GM23338 (cell line): Measurements from ENCODE around the gene NCAPD3. TPM values are rescaled to one million over a fixed set of nuclear protein-coding genes. Genes with fewer than 3 reads are reported as not detected.

Experiments
- ATAC-seq: fragments of 200-7000 bp; cut with Tn5 transposase; 3 replicates; pipeline ENCODE4 v1.9.1; 2020
- DNase-seq: peaks from one replicate; pipeline ENCODE4 v3.0.0-alpha.2; 2015; ENCODE audit warnings: low spot score
- H2AFZ ChIP-seq: fragments of 200-600 bp; sonication (generic); 2 replicates; pipeline ENCODE4 v1.8.0; 2016; ENCODE audit warnings: antibody characterized with exemption, mild to moderate bottlenecking, moderate library complexity
- H3F3A ChIP-seq: fragments of 200-600 bp; sonication (generic); replicated peaks from 2 replicates; pipeline ENCODE4 v1.8.0; 2017; ENCODE audit warnings: antibody characterized with exemption, mixed run types, low read depth
- H3K27ac ChIP-seq: fragments of 200-600 bp; sonication (generic); 2 replicates; pipeline ENCODE4 v1.6.1; 2016; ENCODE audit warnings: low read depth
- H3K27me3 ChIP-seq: fragments of 200-600 bp; sonication (generic); 2 replicates; pipeline ENCODE4 v1.8.0; 2016; ENCODE audit warnings: mild to moderate bottlenecking, mixed run types, moderate library complexity; ENCODE audit not compliant: insufficient read depth
- H3K36me3 ChIP-seq: fragments of 200-600 bp; sonication (generic); 2 replicates; pipeline ENCODE4 v1.8.0; 2016; ENCODE audit warnings: mild to moderate bottlenecking; ENCODE audit not compliant: insufficient read depth
- H3K4me1 ChIP-seq: fragments of 200-600 bp; sonication (generic); 2 replicates; pipeline ENCODE4 v1.8.0; 2016; ENCODE audit warnings: mild to moderate bottlenecking, moderate library complexity; ENCODE audit not compliant: insufficient read depth
- H3K4me2 ChIP-seq: fragments of 200-600 bp; sonication (generic); 2 replicates; pipeline ENCODE4 v1.7.1; 2017; ENCODE audit warnings: mixed run types
- H3K4me3 ChIP-seq: fragments of 200-600 bp; sonication (generic); 2 replicates; pipeline ENCODE4 v1.6.1; 2016; ENCODE audit warnings: mixed run types
- H3K79me2 ChIP-seq: fragments of 200-600 bp; sonication (generic); replicated peaks from 2 replicates; pipeline ENCODE4 v1.8.0; 2017; ENCODE audit warnings: mild to moderate bottlenecking; ENCODE audit not compliant: insufficient read depth
- H3K9me2 ChIP-seq: fragments of 200-600 bp; sonication (generic); 2 replicates; pipeline ENCODE4 v1.8.0; 2017; ENCODE audit not compliant: insufficient read depth
- H4K20me1 ChIP-seq: fragments of 200-600 bp; sonication (generic); replicated peaks from 2 replicates; pipeline ENCODE4 v1.8.0; 2017; ENCODE audit warnings: mild to moderate bottlenecking; ENCODE audit not compliant: insufficient read depth
- H3K27ac Mint-ChIP-seq: 2 replicates; pipeline ENCODE4 v1.8.0; 2020; ENCODE audit warnings: inconsistent platforms, mild to moderate bottlenecking, moderate library complexity, mixed read lengths
- H3K27me3 Mint-ChIP-seq: 3 replicates; pipeline ENCODE4 v1.8.0; 2022; ENCODE audit warnings: low read depth, mild to moderate bottlenecking, moderate library complexity, mixed read lengths, inconsistent platforms; ENCODE audit not compliant: insufficient read depth, poor library complexity
- H3K36me3 Mint-ChIP-seq: 3 replicates; pipeline ENCODE4 v1.8.0; 2021; ENCODE audit warnings: low read depth, mild to moderate bottlenecking, inconsistent platforms, moderate library complexity, mixed read lengths
- H3K4me1 Mint-ChIP-seq: 3 replicates; pipeline ENCODE4 v1.8.0; 2020; ENCODE audit warnings: mild to moderate bottlenecking, inconsistent platforms, mixed read lengths
- H3K4me3 Mint-ChIP-seq: 3 replicates; pipeline ENCODE4 v1.8.0; 2021; ENCODE audit warnings: moderate library complexity, mild to moderate bottlenecking, inconsistent platforms, mixed read lengths
- H3K9me3 Mint-ChIP-seq: 3 replicates; pipeline ENCODE4 v1.8.0; 2020; ENCODE audit warnings: moderate library complexity, mild to moderate bottlenecking, inconsistent platforms, mixed read lengths
- CTCF ChIP-seq, 2 experiments: fragments of 200-600 bp in 1 of 2; sonication (generic) in 1 of 2; conservative IDR thresholded peaks; 2 replicates each; pipeline versions ENCODE4 v1.5.1 to v1.6.1; 2016 to 2017; ENCODE audit warnings: antibody characterized with exemption in 2 of 2, low read depth in 2 of 2, mild to moderate bottlenecking in 2 of 2, moderate library complexity in 1 of 2
- ETS1 ChIP-seq: IDR thresholded peaks from 2 replicates; pipeline ENCODE4 v1.6.1; 2016; ENCODE audit warnings: antibody characterized with exemption
- JUNB ChIP-seq: IDR thresholded peaks from one replicate; pipeline ENCODE4 v1.6.1; 2016; ENCODE audit warnings: antibody characterized with exemption; ENCODE audit not compliant: unreplicated experiment
- POLR2AphosphoS5 ChIP-seq: IDR thresholded peaks from 2 replicates; pipeline ENCODE4 v1.6.1; 2016; ENCODE audit warnings: antibody characterized with exemption, low read depth
- REST ChIP-seq: IDR thresholded peaks from one replicate; pipeline ENCODE4 v1.6.1; 2018; ENCODE audit warnings: antibody characterized with exemption; ENCODE audit not compliant: unreplicated experiment
- STAT1 ChIP-seq: IDR thresholded peaks from one replicate; pipeline ENCODE4 v1.6.1; 2016; ENCODE audit warnings: antibody characterized with exemption; ENCODE audit not compliant: unreplicated experiment
- ZNF114 ChIP-seq: fragments of 250-450 bp; sonication (Bioruptor Pico); IDR thresholded peaks from 2 replicates; pipeline ENCODE4 v1.5.0; 2020; ENCODE audit warnings: mild to moderate bottlenecking, moderate library complexity
- ZNF331 ChIP-seq: fragments of 250-450 bp; sonication (Bioruptor Pico); IDR thresholded peaks from 2 replicates; pipeline ENCODE4 v1.5.0; 2020; ENCODE audit warnings: low read depth, mild to moderate bottlenecking, moderate library complexity
- ZNF462 ChIP-seq: fragments of 250-450 bp; sonication (Bioruptor Pico); IDR thresholded peaks from 2 replicates; pipeline ENCODE4 v1.5.0; 2020; ENCODE audit warnings: mild to moderate bottlenecking, moderate library complexity
- polyA plus RNA-seq: library from polyadenylated mRNA; unstranded; fragments of >200 nt; fragmentation: Nextera tagmentation; extraction: Ambion mirVana; gene quantifications from 2 replicates; pipeline ENCODE4 v1.2.1, GENCODE V29; 2016
- total RNA-seq: library from RNA; depleted of rRNA; stranded (reverse); fragments of >200 nt; shearing (Covaris generic); gene quantifications from 2 replicates; pipeline ENCODE4 v1.2.3, GENCODE V29; 2014

The NCAPD3 gene
- total and polyA plus RNA-seq, 2 experiments from 2014 or later: 37.1 to 49.8 TPM

- Histone ChIP-seq H2AFZ (no peak overlapping the region), H3K36me3 (no peaks in the 10 kb centered on the region), H4K20me1 (peaks cover 2% of the 10 kb centered on the region; the same call in 1 of the 2 replicates), H3K27ac (no peak overlapping the region), H3K27me3 (no peaks in the 10 kb centered on the region), H3K4me2 (no peak overlapping the region), H3F3A (peaks cover 5% of the 10 kb centered on the region; the same call in 1 of the 2 replicates), H3K9me2 (no peaks in the 10 kb centered on the region; the same call in 1 of the 2 replicates), H3K4me3 (no peak overlapping the region), H3K4me1 (no peaks in the 10 kb centered on the region), H3K79me2 (0 out of 2 replicates have a peak, but pooled peaks cover 10% of the 10 kb centered on the region)
- Mint-ChIP-seq H3K4me3 (no peak overlapping the region), H3K27ac (no peak overlapping the region), H3K9me3 (peaks cover 3% of the 10 kb centered on the region; the same call in 2 of the 3 replicates), H3K36me3 (peaks cover 11% of the 10 kb centered on the region), H3K27me3 (no peaks in the 10 kb centered on the region), H3K4me1 (peaks cover 2% of the 10 kb centered on the region; the same call in 1 of the 3 replicates)
- DNase-seq (no peak), ATAC-seq (no peak)
- TF ChIP-seq POLR2AphosphoS5 (no peak), STAT1 (no peak), ETS1 (no peak), REST (no peak), ZNF331 (CRISPR knock-in tag) (no peak), CTCF (conservative IDR thresholded peaks at IDR 0.05; ENCODE audit: low read depth in 2 of 2) (no peak)
Observed at GRCh38 chr11:134134167-134134566, 89.6 kb downstream of the NCAPD3 start.

GRCh38 chr11:134132808-134133207 lies 91.0 kb downstream of the NCAPD3 start:
- Histone ChIP-seq H3K4me3 (no peak overlapping the region), H3K36me3 (no peaks in the 10 kb centered on the region), H3K4me1 (0 out of 2 replicates have a peak, but pooled peaks cover 2% of the 10 kb centered on the region), H3K4me2 (no peak overlapping the region), H3K79me2 (0 out of 2 replicates have a peak, but pooled peaks cover 6% of the 10 kb centered on the region), H4K20me1 (no peaks in the 10 kb centered on the region), H3K27me3 (no peaks in the 10 kb centered on the region), H3K9me2 (no peaks in the 10 kb centered on the region; the same call in 1 of the 2 replicates), H2AFZ (no peak overlapping the region), H3F3A (no peaks in the 10 kb centered on the region), H3K27ac (no peak overlapping the region)
- DNase-seq: no peak
- H3K27ac Mint-ChIP-seq: no peak overlapping the region
- H3K27me3 Mint-ChIP-seq: no peaks in the 10 kb centered on the region
- H3K36me3 Mint-ChIP-seq: peaks cover 11% of the 10 kb centered on the region
- peaks cover 8% of the 10 kb centered on the region; the same call in 2 of the 3 replicates for H3K4me1 Mint-ChIP-seq
- no peak overlapping the region for H3K4me3 Mint-ChIP-seq
- ATAC-seq: no peak
- peaks cover 3% of the 10 kb centered on the region; the same call in 2 of the 3 replicates for H3K9me3 Mint-ChIP-seq
- TF ChIP-seq ZNF462 (CRISPR knock-in tag): no peak
- TF ChIP-seq ZNF331 (CRISPR knock-in tag): no peak
- TF ChIP-seq ZNF114 (CRISPR knock-in tag): no peak
- no peak for TF ChIP-seq POLR2AphosphoS5
- no peak for TF ChIP-seq JUNB
- no peak for TF ChIP-seq STAT1
